HG03469 (cell line): ENCODE measurements around the gene C1QC.

Source experiments
- ATAC-seq: cut with Tn5 transposase; IDR thresholded peaks from one replicate; pipeline ENCODE4 v1.9.1; 2021; ENCODE audit warnings: mild to moderate bottlenecking, moderate library complexity, moderate number of reproducible peaks; ENCODE audit not compliant: unreplicated experiment

The C1QC gene

DNA sequence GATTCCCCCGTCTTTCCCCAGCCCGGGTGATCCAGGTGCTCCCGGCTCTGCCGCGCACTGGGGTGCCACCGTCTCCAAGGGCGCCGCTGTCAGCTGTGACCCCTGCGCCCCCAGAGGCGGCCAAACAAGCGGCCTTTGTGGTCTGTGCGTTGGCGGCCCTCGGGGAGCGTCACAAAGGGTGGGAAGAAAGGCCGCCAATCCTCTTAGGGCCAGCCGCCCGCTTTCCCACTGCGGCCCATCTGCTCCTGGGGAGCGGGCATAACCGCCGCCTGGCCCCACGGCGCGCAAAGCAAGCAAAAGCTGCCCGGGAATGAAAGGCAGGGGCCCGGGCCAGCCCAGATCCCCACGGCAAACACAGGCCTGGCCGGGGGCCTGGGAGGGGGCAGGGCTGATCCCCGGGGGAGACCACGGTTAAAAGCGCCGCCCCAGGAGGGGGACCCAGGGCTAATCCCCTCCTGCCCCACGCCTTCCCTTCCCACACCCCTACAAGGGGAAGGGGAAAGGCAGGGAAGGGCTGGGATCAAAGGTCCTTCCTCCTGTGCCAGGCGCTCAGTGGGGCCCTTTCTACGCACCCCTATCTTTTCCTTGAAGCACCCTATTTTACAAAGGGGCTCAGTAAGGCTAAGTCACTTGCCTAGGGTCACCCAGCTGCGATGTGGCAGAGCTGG is 33.6 kb downstream of the C1QC start:
- ATAC-seq, result no peak

DNA sequence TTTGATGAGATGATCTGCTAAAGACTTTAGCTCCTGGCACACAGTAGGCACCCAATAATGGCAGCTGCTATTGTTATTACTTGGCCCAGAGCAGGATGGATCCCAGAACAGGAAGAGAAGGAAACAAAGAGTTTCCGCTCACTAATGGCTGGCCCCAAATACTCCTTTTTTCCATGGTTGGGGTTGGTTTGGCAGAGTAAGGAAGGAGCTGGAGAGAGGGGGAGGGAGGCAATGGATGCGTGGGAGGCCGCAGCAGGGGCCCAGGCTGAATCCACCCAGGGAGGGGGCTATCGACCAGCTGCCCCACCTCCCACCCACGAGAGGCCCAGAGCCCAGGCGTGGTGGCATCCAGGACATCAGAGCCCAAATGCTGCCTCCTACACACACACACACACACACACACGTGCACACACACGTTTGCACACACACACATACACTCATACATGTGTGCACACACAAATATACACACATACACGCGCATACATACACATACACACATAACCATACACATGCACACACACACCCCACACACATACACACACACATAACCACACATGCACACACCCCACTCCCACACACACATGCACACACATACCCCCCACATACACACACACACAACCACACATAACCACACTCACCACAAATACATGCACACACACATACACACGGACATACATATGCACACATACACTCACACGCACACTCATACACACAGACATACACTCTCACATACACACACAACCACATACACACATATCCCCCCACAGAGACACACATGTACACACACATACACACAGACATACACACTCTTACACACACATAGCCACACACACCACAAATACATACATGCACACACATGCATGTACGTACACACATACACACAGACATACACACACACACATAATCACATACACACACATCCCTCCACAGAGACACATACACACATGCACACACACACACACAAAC is 34.8 kb downstream of the C1QC start:
- no peak for ATAC-seq

DNA sequence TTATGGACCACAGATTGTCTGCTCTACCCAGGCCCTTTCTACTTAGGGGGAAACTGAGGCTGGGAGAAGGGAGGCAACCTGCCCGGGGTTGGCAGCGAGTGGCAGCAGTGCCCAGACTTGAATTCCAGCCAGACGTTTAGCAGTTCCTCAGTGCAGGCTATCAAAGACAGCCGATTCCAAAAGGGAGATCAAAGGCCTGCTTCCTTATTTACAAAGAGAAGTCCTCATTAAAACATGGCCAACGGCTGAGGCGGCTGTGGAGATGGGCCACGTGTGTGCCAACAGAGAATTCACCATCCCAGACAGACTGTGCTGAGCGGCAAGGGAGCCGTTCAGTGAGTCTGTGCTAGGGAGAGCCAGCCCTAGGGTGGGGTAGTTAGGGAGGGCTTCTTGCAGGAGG is 37.3 kb downstream of the C1QC start:
- ATAC-seq, result no peak

DNA sequence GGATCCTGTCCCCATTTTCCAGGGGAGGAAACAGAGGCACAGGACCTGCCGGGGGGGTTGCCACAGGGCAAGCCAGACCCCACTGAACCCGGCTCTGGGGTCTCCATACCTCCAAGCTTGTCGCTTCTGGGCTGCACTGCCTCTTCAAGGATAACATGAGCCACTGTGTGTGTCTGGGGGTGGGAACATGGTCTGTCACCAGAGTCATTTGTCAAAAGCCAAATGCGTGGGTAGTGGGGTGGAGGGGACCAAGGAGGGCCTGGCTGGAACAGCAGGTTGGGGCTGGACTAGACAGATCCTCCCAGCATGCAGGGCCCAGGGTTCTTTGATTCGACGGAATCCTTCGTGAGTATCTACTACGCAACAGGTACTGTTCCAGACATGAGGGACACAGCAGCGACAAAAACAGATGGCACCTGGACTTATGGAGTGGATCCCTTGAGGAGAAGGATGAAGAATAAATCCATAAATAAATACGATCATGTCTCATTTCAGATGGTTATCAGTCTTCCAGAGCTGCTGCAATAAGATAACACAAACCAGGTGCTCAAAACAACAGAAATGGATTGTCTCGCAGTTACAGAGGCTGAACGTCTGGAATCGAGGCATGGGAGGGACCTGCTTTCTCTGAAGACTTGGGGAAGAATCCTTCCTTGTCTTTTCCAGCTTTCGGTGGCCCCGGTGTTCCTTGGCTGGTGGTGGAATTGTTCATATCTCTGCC is 38.3 kb downstream of the C1QC start:
- ATAC-seq, result no peak

DNA sequence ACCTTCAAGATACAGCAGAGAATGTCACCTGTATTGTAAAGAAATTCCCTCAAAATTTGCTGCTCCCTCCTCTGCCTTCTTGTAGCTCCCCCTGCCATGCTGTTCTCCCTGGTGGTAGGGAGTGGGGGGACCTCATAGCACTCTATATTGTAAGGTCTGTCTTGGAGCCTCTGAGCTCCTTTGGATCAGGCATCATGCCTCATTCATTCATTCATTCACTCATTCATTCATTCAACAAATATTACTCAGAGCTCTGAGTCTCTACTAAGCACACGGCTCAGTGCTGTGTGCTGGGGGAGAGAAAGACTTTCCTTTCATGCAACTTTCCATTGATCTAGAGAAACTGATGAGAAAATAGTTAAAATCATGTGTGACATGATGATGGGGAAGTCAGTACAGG is 40.1 kb downstream of the C1QC start:
- ATAC-seq, result no peak

DNA sequence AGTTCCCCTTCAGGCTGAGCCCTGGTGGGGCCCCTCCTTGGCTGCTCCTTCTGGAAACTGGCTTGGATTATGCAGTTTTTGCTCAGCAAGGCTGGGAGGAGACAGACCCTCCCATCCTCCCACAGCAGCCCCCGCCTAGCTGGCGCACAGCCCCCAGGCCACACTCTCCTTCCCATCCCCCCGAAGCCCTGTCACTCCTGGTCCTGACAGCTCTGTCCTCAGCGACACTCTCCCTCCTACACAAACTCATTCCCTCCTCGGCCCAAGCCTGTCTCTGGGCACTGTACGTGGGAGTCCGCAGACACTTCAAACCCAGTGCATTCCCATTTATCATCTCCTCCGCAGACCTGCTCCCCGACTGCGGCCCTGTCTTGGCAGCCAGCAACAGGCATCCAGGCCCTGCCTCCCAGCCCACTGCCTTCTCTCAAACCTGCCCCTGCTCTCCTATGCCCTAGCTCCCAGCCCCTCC is 42.2 kb downstream of the C1QC start:
- no peak for ATAC-seq

DNA sequence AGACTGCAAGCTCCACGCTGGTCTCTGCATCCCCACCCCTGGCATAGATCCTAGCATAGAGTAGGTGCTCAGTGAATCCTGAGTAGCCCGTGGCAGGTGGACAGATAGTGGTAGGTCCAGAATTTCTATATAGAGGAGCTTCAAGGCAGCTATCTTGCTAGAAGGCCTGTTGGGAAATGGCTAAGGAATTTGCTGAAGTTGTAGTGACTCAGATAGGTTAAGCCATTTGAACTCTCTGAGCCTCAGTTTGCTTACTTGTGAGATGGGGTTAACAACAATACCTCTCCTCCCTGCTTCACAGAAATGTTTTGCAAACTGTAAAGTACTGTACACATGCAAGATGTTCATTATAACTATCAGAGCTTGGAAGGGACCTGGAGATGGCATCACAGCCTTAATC is 43.8 kb downstream of the C1QC start:
- no peak for ATAC-seq

DNA sequence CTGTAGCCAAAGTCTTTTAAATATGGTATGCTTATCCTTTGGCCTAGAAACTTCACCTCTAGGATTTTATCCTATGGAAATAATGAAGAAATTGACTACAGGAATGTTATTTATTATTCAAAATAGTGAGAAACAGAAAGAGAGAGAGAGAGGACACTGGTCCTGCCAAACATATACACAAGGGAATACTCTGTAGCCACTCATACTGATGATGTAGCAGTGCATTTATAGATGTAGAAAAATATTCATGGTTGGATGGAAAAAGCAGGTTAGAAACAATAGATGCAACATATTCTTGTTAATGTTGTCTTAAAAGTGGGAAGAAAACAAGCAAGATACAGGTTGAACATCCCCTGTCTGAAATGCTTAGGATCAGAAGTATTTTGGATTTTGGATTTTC is 45.0 kb downstream of the C1QC start:
- no peak for ATAC-seq

DNA sequence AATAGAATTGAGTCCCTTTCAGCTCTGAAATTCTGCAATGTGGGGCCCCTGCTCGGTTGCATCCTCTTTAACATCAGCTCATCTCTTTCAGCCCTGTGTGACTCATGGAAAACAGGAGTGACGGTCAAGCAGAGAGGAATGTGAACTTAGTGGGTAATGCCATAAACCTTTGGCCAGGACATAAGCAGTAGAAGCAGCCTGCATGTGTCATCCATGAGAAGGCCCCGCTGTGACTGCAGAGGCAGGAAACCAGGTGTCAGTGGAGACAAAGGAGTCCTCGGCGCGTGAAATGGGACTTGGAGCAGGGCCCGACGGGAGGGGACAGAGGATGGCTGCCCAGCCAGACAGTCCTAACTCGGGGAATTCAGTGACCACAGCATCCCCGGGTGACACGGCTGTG is 46.1 kb downstream of the C1QC start:
- no peak for ATAC-seq

DNA sequence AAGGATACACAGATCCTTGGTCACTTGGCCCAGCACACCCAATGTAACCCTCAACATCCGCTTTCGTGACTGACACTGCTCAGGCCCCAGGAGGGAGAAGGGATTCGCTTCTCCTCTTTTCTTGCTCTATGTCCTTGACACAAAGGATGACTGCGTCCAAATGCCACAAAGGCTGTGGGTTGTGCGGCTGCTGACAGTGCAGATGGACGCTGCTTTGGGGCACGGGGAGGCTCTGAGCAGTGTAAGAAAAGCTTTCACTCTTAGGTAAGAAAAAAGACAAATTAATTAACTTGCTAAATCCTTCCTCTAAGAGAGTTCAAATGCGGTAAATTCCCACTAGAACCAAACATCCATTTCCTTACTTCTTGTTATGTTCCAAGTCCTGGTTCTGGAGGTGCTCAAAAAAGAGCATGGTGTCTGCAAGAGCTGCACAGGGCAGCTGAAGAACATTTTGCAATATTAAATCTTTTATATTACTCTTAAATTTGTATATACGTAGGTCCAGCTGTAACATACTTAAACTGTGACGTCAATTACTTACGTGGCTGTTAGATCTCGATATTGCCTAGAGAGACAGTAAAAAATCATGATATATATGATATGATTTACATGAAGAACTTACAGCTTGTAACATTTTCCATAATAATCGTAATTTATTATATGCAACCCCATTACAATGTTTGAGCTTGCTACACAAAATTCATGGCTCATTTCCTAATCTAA is 47.8 kb downstream of the C1QC start:
- ATAC-seq, result no peak

DNA sequence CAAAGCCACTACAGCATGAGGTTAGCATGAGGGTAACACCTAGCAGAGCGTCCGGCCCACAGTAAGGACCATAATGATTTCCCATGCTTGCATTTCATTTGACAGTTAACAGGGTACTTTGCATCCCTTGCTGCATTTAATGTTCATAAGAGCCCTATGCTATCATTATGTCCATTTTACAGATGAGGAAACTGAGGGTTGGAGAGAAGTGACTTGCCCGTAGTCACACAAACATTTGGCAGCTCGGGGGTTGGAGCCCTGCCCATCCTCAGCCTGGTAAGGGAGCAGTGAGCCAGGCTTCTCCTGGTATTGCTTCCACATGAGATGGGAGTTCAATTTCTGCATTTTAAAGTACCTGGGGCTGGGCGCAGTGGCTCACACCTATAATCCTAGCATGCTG is 50.7 kb downstream of the C1QC start:
- ATAC-seq, result no peak

DNA sequence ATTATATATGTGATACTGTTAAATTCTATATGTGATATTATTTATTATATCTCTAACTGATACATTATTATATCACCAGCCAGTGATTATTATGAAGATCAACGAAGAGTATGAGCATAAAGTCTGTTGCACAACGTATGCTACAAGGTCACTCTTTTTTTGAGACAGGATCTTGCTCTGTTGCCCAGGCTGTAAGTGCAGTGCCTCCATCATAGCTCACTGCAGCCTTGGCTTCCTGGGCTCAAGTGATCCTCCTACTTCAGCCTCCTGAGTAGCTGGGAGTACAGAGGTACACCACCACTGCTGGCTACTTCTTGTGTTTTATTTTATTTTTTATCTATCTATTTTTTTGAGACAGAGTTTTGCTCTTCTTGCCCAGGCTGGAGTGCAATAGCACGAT is 53.2 kb downstream of the C1QC start:
- no peak for ATAC-seq
